Sciatic nerve (tissue), 2 donors: ENCODE results near the gene SERPINB13. TPM values are rescaled to one million over a fixed set of nuclear protein-coding genes. Genes with fewer than 3 reads are reported as not detected.

Experiments
- ATAC-seq: fragments of 200-7000 bp; cut with Tn5 transposase; one replicate; pipeline ENCODE4 v1.9.1; 2020; ENCODE audit warnings: mild to moderate bottlenecking, moderate library complexity
- DNase-seq: peaks from one replicate; pipeline ENCODE4 v3.0.0-alpha.2; 2020; ENCODE audit warnings: low spot score
- intact Hi-C: fragments of 100-400 bp; cut with DNase I; formaldehyde crosslinking; loops from one replicate; pipeline ENCODE4 v1.14.2; 2022
- total RNA-seq: library from RNA; stranded (reverse); fragmentation: NEBNext Ultra II Directional; extraction: Animal tissue kit (Norgen Biotek cat#: 25700); gene quantifications from one replicate; pipeline ENCODE4 v1.2.1, GENCODE V29; 2021
- donor health status: DM: no; HTN: no; CAD: no.
- donor health status: DM: no; HTN: no; CAD: no.

Gene SERPINB13
- total RNA-seq, result not detected

GRCh38 chr18:63586966-63587365 is at the start of gene SERPINB13:
TSS of gene SERPINB13 (plus strand) at chr18:63587343. CDS start at chr18:63588668, 1,325 bp downstream.
- intact Hi-C loops, result no loop called here
- no peak for DNase-seq
- ATAC-seq, result no peak

- intact Hi-C loops, result no loop called here
- no peak for DNase-seq
Observed at GRCh38 chr18:63539904-63540510, 47.1 kb upstream of the SERPINB13 start.

GRCh38 chr18:63542069-63542468 is 45.1 kb upstream of the SERPINB13 start, which contains the start of gene SERPINB12:
TSS of gene SERPINB12 (plus strand) at chr18:63542369. CDS start at chr18:63556160, 13,791 bp downstream.
- intact Hi-C loops, result no loop called here
- ATAC-seq, result no peak
- no peak for DNase-seq

More at GRCh38 chr18:63539904-63540510, 47.1 kb upstream of the SERPINB13 start:
- no peak for ATAC-seq

GRCh38 chr18:63544017-63544416 is 43.1 kb upstream of the SERPINB13 start:
- intact Hi-C loops, result no loop called here
- no peak for DNase-seq
- no peak for ATAC-seq

GRCh38 chr18:63545000-63545399 is 42.1 kb upstream of the SERPINB13 start:
- ATAC-seq, result no peak
- DNase-seq, result no peak
- intact Hi-C loops, result no loop called here

- DNase-seq (no peak), ATAC-seq (no peak)
- intact Hi-C loops, result no loop called here
Observed at GRCh38 chr18:63550068-63550467, 37.1 kb upstream of the SERPINB13 start.

- DNase-seq (no peak), ATAC-seq (no peak)
- intact Hi-C loops, result no loop called here
Observed at GRCh38 chr18:63551769-63552168, 35.4 kb upstream of the SERPINB13 start.

GRCh38 chr18:63552581-63552980 is 34.6 kb upstream of the SERPINB13 start:
- intact Hi-C loops, result no loop called here
- ATAC-seq (no peak), DNase-seq (no peak)

- intact Hi-C loops, result no loop called here
- ATAC-seq (peak; percentile 88), DNase-seq (no peak)
Observed at GRCh38 chr18:63553081-63553480, 34.1 kb upstream of the SERPINB13 start.

- no peak for DNase-seq
- intact Hi-C loops, result no loop called here
- ATAC-seq, result no peak
Observed at GRCh38 chr18:63559567-63560491, 27.3 kb upstream of the SERPINB13 start.

- intact Hi-C loops, result no loop called here
- ATAC-seq (no peak), DNase-seq (no peak)
Observed at GRCh38 chr18:63562284-63562683, 24.9 kb upstream of the SERPINB13 start.

GRCh38 chr18:63564021-63564420 is 23.1 kb upstream of the SERPINB13 start:
- intact Hi-C loops, result no loop called here
- no peak for DNase-seq

GRCh38 chr18:63564561-63564960 is 22.6 kb upstream of the SERPINB13 start:
- intact Hi-C loops, result no loop called here
- DNase-seq (no peak), ATAC-seq (no peak)

More at GRCh38 chr18:63564021-63564420, 23.1 kb upstream of the SERPINB13 start:
- ATAC-seq, result no peak

- ATAC-seq (no peak), DNase-seq (no peak)
- intact Hi-C loops, result no loop called here
Observed at GRCh38 chr18:63567276-63567675, 19.9 kb upstream of the SERPINB13 start.

GRCh38 chr18:63567825-63568224 is 19.3 kb upstream of the SERPINB13 start:
- DNase-seq, result no peak
- intact Hi-C loops, result no loop called here
- no peak for ATAC-seq

GRCh38 chr18:63570721-63571120 is 16.4 kb upstream of the SERPINB13 start:
- DNase-seq, result no peak
- ATAC-seq, result peak; percentile 26
- intact Hi-C loops, result no loop called here

- intact Hi-C loops, result no loop called here
- ATAC-seq (no peak), DNase-seq (no peak)
Observed at GRCh38 chr18:63575681-63576080, 11.5 kb upstream of the SERPINB13 start.

GRCh38 chr18:63578357-63578958 is 8.7 kb upstream of the SERPINB13 start:
- ATAC-seq (no peak), DNase-seq (no peak)
- intact Hi-C loops, result no loop called here

GRCh38 chr18:63579616-63580015 is 7.5 kb upstream of the SERPINB13 start:
- intact Hi-C loops, result no loop called here
- ATAC-seq (no peak), DNase-seq (no peak)

GRCh38 chr18:63585988-63586387 is 1.2 kb upstream of the SERPINB13 start:
- ATAC-seq (no peak), DNase-seq (no peak)
- intact Hi-C loops, result no loop called here
